Activated CD8-positive, alpha-beta memory T cell treated with anti-CD3 and anti-CD28 coated beads for 24 hours (primary cell): ENCODE measurements around the gene MAP3K14.
A peak's percentile ranks its signal among the peaks of the same experiment; 100 is the strongest.

Experiments used
- DNase-seq: peaks from one replicate; pipeline ENCODE4 v3.0.0-alpha.2; 2020

The MAP3K14 gene

GRCh38 chr17:45338996-45339535, 22.2 kb upstream of the MAP3K14 start:
- DNase-seq: peak; percentile 9

DNA sequence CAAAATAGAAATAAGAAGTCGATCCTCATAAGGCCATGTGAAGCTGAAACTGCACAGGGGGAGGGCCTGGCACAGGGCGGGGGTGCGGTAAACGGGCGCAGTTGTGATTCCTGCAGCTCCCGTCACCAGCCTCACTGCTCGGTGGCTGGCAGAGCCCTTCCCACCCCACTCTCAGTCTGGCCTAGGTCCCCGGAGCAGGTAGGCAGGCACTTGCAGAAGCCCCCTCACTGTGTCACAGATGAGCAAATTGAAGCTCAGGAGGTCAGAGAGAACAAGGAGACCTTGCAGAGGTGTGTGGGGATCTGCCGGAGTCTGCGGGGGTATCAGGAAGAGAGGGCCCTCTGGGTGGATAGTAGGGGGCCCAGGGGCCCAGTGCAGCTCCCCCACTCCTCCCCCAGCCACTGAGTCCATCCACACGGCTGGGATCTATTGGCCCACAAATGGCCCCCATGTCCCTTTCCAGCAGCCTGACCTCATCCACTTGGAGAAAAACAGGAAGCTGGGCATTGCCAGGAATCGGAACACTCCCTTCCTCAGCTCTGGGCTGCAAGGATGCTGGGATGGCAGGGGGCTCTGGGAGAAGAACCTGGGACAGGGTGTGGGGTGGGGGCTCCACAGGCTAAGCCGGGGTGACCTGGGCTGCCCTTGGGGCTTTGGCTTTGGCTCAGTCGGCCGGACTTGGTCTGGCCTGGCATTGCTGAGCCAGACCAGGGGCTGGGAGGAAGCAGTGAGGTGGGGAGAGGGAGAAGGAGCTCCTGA, 21.4 kb upstream of the MAP3K14 start:
- DNase-seq: peak; percentile 40

GRCh38 chr17:45336390-45337182, 19.8 kb upstream of the MAP3K14 start:
- peak; percentile 41 for DNase-seq

- DNase-seq: peak; percentile 26
Measured at GRCh38 chr17:45335721-45336120, 18.9 kb upstream of the MAP3K14 start.

DNA sequence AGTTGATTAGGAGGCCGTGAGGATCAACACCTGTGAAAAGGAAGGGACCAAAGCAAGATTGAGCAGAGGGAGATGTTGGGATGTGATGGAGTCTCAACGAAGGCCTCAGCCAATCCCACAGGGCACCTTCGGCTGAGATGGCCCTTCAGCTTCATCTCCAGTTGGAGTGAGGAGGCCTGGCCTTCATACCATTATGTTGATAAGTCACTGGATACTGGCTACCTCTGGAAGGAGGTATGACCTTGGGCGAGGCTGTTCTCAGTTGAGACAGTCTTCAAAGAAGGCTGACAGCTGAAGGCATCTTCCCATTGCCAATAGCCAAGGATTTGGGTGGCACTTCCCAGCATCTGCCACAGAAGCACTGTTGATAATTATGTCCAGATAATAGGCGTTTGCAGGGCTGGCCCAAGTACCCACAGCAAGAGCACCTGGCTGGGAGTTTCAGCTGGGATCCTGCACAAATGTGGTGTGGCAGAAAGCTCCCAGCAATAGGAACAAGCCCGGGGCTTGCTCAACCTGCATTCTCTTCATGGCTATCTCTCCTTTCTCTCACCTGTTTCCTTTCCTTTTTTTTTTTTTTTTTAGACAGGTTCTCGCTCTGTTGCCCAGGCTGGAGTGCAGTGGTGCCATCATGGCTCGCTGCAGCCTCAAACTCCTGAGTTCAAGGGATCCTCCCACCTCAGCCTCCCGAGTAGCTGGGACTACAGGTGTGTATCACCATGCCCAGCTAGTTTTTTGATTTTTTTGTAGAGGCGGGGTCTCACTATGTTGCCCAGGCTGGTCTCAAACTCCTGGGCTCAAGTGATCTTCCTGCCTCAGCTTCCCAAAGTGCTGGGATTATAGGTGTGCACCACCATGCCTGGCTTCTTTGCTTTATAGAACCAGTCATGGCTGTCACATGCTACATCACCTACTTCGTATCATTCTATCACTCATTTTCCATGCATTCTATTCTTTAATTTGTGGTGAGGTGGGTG, 18.2 kb upstream of the MAP3K14 start:
- peak; percentile 33 for DNase-seq

DNA sequence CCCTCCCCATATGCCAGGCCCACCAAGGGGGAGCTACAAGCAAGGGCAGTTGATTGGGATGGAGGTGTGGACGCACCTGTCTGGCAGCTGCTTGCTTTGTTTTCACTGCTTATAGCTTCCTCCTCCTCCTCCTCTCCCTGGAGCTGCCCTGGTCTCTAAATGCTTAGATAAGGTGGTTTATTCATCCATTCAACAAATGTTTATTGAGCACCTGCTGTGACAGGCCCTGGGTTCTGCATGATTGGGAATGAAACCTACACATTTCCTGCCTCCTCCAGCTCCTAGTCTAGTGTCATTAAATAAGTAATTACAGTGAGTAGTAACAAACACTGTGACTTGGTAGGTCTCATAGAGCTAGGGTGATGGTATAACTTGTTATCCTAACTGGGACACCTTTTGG, 17.4 kb upstream of the MAP3K14 start:
- peak; percentile 47 for DNase-seq

DNA sequence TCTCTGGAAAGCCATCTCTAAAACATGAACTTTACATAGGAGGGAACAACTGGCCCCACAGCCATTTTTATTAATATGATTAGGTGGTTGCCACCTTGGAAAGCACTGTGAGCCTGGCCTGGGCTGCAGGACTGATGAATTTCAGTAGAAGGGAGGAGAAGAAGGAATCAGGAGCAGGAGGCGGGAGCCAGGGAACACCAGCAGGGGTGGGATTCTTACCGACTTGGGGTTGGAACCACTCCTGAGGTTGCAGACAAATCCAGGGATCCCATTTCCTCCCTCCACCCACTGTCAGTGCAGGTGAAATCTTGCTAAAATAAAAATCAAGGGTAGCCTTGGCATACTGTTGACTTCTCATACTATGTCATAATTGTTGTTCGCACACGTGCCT, 16.9 kb upstream of the MAP3K14 start:
- no peak for DNase-seq

DNA sequence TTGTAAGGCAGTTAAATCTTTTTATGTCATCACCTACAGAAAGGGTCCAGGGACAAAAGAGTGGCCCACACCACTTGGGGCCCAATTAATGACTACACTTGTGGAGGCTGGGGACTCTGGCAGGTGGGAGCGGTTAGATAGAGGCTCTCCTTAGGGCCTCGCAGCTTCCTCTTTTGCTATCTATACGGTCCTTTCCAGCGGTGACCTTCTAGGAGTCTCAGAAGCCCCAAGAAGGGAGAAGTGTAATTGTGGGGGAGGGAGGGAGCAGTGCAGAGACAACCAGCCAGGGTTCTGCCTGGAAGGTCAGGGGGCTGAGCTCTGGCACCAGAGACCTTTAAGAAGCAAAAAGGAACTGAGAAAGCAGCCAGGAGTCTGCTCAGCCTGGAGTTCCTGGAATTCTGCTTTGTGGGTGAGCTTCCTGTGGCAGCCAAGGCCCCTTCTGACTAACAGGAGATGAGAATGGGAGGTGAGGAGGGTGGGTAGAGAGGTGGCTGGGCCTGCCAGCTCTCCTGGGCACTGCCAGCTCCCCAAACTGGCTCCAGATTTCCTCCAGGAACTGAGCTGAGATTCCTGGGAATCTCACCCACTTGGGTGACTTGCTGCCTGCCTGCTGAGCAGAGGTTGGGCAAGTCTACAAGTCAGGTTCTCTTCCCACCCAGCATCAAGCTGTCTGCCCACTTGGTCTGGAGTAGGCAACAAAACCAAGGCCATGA, 16.3 kb upstream of the MAP3K14 start:
- DNase-seq: peak; percentile 51

- DNase-seq: peak; percentile 35
Measured at GRCh38 chr17:45332505-45332904, 15.7 kb upstream of the MAP3K14 start.

GRCh38 chr17:45326626-45327025, 9.8 kb upstream of the MAP3K14 start:
- no peak for DNase-seq

GRCh38 chr17:45325810-45326209, 9.0 kb upstream of the MAP3K14 start:
- DNase-seq: peak; percentile 15

DNA sequence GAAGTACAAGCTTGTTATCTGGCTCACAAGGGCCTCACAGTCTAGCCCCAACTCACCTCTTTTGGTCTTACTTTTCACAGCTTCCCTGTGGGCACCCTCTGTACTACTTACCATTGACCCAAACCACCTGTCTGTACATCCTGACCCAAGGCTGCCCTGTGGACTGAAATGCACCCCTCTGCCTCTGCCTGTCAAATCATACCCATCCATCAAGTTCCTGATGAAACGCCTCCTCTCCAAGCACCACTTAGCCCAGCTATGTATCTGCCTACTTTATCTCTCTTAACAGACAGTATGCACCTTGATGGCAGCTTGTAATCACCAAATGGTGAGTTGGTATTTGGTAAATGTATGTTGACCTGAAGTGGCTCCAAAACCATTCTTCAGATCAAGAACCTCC, 7.5 kb upstream of the MAP3K14 start:
- no peak for DNase-seq

DNA sequence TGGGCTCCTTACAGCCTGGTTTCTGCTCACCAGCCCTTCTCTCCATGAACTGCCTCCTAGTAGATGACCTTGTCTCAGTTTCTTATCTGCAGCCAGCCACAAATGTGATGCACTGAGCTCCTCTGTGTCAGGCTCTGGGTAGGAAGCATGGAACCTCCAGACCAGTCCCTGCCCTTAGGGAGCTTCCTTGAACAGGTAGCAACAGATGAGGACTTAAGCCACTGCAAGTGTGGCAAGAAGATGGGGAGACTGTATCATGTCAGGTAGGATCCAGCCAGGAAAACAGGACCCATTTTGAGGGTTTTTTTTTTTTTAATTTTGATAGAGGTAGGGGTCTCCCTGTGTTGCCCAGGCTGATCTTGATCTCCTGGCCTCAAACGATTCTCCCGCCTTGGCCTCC, 5.3 kb upstream of the MAP3K14 start:
- no peak for DNase-seq

DNA sequence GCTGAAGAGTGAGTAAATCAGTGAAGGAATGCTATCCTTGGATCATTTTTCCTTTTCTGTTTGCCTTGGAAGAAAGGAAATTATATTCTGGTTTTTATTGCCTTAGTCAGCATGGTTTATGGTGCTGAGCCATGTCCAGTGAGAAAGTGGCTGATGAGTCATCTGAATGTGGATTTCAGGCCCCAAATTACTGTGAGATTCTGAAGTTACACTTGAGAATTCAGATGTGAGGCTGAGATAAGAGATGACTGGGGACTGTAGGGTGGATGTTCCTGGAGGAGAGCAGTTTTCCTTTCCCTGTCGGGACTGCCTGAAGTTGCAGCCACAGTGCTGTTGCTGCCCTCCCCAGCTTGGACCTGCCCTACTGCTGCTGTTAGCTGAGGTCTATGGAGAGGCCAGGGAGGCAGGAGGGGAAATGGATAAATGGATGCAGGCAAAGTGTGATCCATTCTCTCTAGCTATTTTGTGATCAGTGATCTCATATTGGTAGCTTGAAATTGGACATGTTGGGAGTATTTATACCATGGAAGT, 4.2 kb upstream of the MAP3K14 start:
- DNase-seq: no peak

GRCh38 chr17:45320349-45320930, 3.6 kb upstream of the MAP3K14 start:
- no peak for DNase-seq

DNA sequence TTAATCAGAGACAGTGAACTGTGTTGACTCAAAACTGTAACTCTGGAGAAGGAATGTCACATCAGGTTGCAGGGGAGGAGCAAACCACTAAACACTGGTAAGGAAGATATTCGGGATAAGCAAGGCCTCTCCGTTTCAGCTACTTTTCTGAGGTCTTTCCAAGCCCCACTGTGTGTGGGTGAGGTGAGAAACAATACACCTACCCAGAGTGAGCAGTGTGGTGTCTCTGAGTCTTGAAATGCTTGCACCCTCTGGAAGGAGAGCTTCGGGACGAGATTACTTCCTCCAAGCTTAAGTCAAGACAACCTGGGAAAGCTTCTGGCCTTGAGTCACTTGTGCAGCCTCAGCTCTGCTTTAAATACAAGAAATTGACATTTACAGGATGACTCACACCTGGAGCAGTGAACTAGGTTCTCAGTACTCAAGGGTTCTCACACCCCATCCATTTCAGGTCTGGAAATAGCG, 2.5 kb upstream of the MAP3K14 start:
- DNase-seq: no peak

DNA sequence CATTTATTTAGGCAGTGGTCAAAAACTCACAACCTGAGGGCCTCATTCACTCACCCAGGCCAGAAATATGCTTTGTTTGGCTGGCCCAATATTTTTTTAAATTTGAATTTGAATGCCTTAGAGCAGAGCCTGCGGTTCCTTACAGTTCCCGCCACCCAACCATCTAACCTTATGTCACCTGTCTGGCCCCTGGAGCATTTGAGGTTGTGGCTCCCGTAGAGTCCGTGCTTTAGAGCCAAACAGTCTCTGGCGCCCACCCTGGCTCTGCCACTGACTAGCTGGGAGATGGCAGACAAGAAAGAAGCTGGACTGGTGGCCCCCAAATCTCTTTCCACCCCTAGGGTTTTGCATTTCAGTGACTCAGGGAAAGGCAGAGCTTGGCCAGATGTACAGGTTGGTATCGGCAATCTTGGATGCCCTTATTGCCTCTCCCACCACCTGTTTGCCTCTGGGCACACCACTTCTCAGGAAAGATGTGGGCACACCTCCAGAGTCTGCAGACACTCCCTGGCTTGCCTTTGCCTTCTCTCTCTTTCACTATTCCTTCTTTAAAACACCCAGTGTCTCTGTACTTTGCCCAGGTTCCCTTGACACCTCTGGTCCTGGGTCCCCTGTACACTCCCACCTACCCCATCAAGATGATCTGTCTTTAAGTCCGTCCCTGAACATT, 1.9 kb upstream of the MAP3K14 start:
- no peak for DNase-seq

DNA sequence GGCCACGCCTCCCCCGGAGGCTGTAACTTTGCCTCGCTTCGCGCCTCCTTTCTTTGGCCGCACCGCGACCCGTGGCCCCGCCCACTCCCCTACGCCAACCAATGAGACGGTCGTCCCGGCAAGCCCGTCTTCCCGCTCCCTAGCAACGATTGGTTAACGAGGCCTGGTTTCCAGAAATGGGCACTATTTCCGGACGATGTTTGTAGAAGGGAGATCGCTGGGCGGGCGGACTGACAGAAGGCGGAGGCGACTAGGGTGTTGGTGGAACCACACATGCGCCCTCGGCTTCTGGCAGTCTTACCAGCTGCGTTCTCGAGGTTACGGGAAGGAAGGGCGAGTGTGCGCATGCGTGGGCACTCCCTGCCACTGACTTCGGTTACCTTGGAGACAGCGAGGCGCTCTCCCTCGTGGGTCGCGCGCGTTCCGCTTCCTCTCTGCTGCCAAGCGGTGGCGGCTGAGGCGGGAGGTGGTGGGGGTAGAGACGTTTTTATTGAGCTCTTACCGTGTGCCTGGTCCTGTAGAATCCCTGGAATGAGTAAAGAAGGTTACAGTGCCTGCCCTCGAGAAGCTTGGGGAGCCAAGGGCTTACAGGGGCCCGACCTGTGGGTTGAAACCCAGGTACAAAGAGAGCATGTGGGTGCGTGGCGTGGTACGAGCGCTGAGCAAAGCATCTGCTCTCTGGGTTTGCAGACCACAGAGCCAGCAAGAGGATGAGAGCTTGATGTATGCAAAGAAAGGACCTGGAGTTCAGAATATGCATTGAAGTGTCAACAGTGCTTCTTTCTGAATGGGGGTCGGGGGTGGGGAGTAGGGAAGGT, 500 bp upstream of the MAP3K14 start:
- DNase-seq: peak; percentile 99

- DNase-seq: no peak
Measured at GRCh38 chr17:45315648-45316433, 979 bp downstream of the MAP3K14 start.
